Loucy (cell line): ENCODE data around the gene SLC39A13.

ENCODE experiments used
- H2AFZ ChIP-seq: fragments of 200-600 bp; sonication (generic); 2 replicates; pipeline ENCODE4 v1.6.0; 2016; ENCODE audit warnings: antibody characterized with exemption, mild to moderate bottlenecking, low read length, moderate library complexity
- H3F3A ChIP-seq: fragments of 200-600 bp; 2 replicates; pipeline ENCODE4 v1.6.0; 2016; ENCODE audit warnings: antibody characterized with exemption, low read depth, mild to moderate bottlenecking
- H3K27me3 ChIP-seq: fragments of 200-600 bp; sonication (generic); 2 replicates; pipeline ENCODE4 v1.6.1; 2014; ENCODE audit warnings: low read length, mild to moderate bottlenecking; ENCODE audit not compliant: insufficient read depth, poor library complexity, severe bottlenecking
- H3K36me3 ChIP-seq: fragments of 200-600 bp; sonication (generic); 2 replicates; pipeline ENCODE4 v1.6.1; 2016; ENCODE audit warnings: low read length; ENCODE audit not compliant: insufficient read depth
- H3K4me1 ChIP-seq: fragments of 200-600 bp; sonication (generic); 2 replicates; pipeline ENCODE4 v1.5.1; 2014; ENCODE audit warnings: low read length, mild to moderate bottlenecking; ENCODE audit not compliant: insufficient read depth, poor library complexity, severe bottlenecking
- H3K4me2 ChIP-seq: fragments of 200-600 bp; sonication (generic); 2 replicates; pipeline ENCODE4 v1.6.0; 2014; ENCODE audit warnings: antibody characterized with exemption, low read length, low read depth, mild to moderate bottlenecking; ENCODE audit not compliant: poor library complexity, severe bottlenecking
- H3K4me3 ChIP-seq: fragments of 200-600 bp; sonication (generic); 2 replicates; pipeline ENCODE4 v1.5.1; 2014; ENCODE audit warnings: low read length, mild to moderate bottlenecking, mixed read lengths; ENCODE audit not compliant: poor library complexity, severe bottlenecking
- H3K79me2 ChIP-seq: fragments of 200-600 bp; sonication (generic); 2 replicates; pipeline ENCODE4 v1.6.1; 2014; ENCODE audit warnings: low read length; ENCODE audit not compliant: insufficient read depth
- H3K9ac ChIP-seq: fragments of 200-600 bp; sonication (generic); 2 replicates; pipeline ENCODE4 v1.6.0; 2014; ENCODE audit warnings: mild to moderate bottlenecking, low read depth, low read length, moderate library complexity; ENCODE audit not compliant: poor library complexity, severe bottlenecking
- H3K9me2 ChIP-seq: fragments of 200-600 bp; sonication (generic); replicated peaks from 2 replicates; pipeline ENCODE4 v1.6.1; 2016; ENCODE audit warnings: low read depth, low read length, mixed read lengths
- H3K9me3 ChIP-seq: fragments of 200-600 bp; sonication (generic); 2 replicates; pipeline ENCODE4 v1.6.1; 2014; ENCODE audit warnings: mild to moderate bottlenecking, antibody characterized with exemption, low read length, low read depth; ENCODE audit not compliant: insufficient read depth
- H4K20me1 ChIP-seq: fragments of 200-600 bp; sonication (generic); 2 replicates; pipeline ENCODE4 v1.6.0; 2014; ENCODE audit warnings: antibody characterized with exemption, low read length, mild to moderate bottlenecking; ENCODE audit not compliant: insufficient read depth, poor library complexity, severe bottlenecking
- EZH2phosphoT487 ChIP-seq: fragments of 200-600 bp; IDR thresholded peaks from 2 replicates; pipeline ENCODE4 v1.6.1; 2018; ENCODE audit warnings: antibody characterized with exemption, mild to moderate bottlenecking, moderate library complexity, borderline replicate concordance
- TF ChIP-seq, protein P1 (sequence below): fragments of 200-600 bp; sonication (generic); conservative IDR thresholded peaks from 2 replicates; pipeline ENCODE4 v1.5.1; 2014; ENCODE audit warnings: mild to moderate bottlenecking, antibody characterized with exemption, low read length

The SLC39A13 gene

DNA sequence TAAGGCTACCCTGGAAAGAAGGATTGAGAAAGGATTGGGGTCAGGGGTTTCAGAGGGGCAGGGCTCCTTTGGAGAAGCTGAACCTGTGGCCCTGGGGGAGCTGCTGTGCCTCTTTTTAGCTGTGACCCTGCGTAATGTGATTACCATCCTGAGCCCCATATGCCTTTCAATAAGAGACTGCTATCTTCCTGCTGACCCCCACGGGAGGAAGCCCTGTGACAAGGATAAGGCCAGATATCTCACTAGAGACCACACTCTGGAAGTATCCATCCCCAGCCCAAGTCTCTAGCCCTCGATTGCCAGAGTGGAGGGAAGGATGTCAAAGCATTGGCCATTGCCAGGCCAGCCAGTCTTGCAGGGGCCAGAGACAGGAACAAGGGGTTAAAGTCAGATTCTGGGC, 4.8 kb upstream of the SLC39A13 start:
- Histone ChIP-seq H3K79me2 (peaks cover 6% of the 10 kb centered on the region; the same call in 1 of the 2 replicates), H3K36me3 (no peaks in the 10 kb centered on the region), H2AFZ (peak overlapping the region; percentile 19; the same call in 1 of the 2 replicates), H3K4me2 (no peak overlapping the region), H3K9ac (peak overlapping the region; percentile 34), H3K9me3 (no peaks in the 10 kb centered on the region), H3K27me3 (no peaks in the 10 kb centered on the region), H3K4me3 (no peak overlapping the region), H3K9me2 (no peaks in the 10 kb centered on the region), H4K20me1 (no peaks in the 10 kb centered on the region), H3F3A (peaks cover 5% of the 10 kb centered on the region), H3K4me1 (peaks cover 56% of the 10 kb centered on the region)
- TF ChIP-seq, protein P1, sequence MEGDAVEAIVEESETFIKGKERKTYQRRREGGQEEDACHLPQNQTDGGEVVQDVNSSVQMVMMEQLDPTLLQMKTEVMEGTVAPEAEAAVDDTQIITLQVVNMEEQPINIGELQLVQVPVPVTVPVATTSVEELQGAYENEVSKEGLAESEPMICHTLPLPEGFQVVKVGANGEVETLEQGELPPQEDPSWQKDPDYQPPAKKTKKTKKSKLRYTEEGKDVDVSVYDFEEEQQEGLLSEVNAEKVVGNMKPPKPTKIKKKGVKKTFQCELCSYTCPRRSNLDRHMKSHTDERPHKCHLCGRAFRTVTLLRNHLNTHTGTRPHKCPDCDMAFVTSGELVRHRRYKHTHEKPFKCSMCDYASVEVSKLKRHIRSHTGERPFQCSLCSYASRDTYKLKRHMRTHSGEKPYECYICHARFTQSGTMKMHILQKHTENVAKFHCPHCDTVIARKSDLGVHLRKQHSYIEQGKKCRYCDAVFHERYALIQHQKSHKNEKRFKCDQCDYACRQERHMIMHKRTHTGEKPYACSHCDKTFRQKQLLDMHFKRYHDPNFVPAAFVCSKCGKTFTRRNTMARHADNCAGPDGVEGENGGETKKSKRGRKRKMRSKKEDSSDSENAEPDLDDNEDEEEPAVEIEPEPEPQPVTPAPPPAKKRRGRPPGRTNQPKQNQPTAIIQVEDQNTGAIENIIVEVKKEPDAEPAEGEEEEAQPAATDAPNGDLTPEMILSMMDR, result no peak
- TF ChIP-seq EZH2phosphoT487, result no peak

DNA sequence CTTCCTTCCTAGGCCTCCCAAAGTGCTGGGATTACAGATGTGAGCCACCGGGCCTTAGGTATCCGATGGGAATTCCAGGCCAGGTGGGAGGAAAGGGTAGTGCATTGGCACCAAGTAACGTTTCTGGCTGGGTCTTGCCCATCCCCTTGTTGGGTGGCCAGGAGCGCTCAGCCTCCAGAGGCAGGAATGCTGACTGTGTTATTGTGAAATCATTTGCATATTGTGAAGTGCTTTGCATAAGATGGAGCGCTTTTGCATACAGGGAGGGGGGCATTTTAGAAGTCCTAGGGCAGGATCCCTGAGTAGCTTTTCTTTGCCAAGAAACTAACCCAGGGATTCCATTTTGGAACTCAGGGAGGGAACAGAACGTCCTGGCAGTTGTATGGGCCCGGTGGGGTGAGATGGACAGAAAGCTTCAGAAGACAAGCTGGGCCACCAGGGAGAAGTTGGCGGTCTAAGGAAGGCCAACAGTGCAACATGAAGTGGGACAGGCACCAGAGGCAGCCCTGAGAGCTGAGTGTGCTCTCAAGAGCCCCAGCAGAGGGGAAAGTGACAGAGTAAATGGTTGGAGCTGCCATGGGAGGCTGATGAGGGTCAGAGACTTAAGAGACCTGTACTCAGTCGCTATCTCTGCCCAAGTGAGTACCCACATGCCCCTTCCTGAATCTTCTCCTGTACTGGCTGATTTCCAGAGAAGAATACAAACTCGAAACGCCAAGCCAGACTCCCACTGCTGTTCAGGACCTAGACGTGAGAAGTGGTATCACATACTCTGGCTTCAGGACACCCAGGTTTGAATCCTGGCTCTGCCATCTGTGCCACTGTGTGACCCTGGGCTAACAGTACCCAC, 1.3 kb upstream of the SLC39A13 start:
- no peaks in the 10 kb centered on the region for H3K9me3 ChIP-seq
- no peaks in the 10 kb centered on the region for H3F3A ChIP-seq
- no peaks in the 10 kb centered on the region for H3K9me2 ChIP-seq
- TF ChIP-seq, protein P1, result no peak
- TF ChIP-seq EZH2phosphoT487, result no peak
- H3K4me1 ChIP-seq, result peaks cover 33% of the 10 kb centered on the region
- no peaks in the 10 kb centered on the region for H3K27me3 ChIP-seq
- peak overlapping the region; percentile 94 for H3K4me2 ChIP-seq
- H3K36me3 ChIP-seq, result no peaks in the 10 kb centered on the region
- peak overlapping the region; percentile 84 for H3K9ac ChIP-seq
- peak overlapping the region; percentile 2; the same call in 1 of the 2 replicates for H2AFZ ChIP-seq
- peak overlapping the region; percentile 73 for H3K4me3 ChIP-seq
- peaks cover 14% of the 10 kb centered on the region; the same call in 1 of the 2 replicates for H3K79me2 ChIP-seq
- H4K20me1 ChIP-seq, result no peaks in the 10 kb centered on the region

DNA sequence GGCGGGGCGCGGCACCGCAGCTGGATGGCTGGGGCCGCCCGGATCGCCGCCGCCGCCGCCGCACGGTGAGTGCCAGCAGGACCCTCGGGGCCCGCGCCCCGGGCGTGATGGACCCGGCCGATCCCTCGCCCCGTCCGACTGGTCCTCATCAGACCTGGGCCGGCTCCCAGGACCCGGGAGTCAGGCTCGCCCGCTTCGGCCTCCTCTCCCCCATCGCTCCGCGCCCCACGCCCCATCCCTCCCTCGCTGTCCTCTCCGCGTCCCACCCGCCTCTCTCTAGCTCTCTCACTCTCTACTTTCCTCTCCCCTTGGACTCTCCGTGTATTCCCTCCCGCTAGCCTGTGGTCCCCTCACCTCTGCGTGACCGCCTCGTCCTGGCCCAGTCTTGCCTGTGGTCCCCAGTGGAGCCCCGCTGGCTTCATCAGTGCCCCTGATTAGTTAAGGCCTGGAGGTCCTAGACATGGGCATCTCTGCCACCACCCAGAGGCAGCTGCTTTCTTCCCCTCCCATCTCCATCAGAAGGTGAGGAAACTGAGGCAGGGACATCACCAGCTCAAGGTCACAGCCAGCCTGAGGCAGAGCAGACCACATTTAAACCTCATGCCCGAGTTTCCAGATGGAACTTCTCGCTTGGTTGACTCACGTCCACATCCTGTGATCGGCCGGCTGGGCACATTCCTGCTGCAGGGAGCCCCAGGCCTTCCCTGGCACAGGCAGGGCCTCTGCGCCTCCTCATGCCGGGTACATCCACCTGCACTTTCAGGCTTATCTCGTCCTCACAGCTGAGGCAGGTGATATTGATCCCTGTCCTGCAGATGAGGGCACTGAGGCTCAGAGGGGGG, 429 bp downstream of the SLC39A13 start:
- peaks cover 21% of the 10 kb centered on the region for H3K4me1 ChIP-seq
- no peaks in the 10 kb centered on the region for H3K9me3 ChIP-seq
- no peaks in the 10 kb centered on the region for H3K27me3 ChIP-seq
- H3K36me3 ChIP-seq, result no peaks in the 10 kb centered on the region
- peak overlapping the region; percentile 93 for H3K4me2 ChIP-seq
- no peaks in the 10 kb centered on the region for H4K20me1 ChIP-seq
- peak overlapping the region; percentile 72 for H2AFZ ChIP-seq
- H3K79me2 ChIP-seq, result peaks cover 14% of the 10 kb centered on the region; the same call in 1 of the 2 replicates
- no peaks in the 10 kb centered on the region for H3K9me2 ChIP-seq
- TF ChIP-seq EZH2phosphoT487, result no peak
- TF ChIP-seq, protein P1, result no peak
- H3F3A ChIP-seq, result no peaks in the 10 kb centered on the region
- H3K9ac ChIP-seq, result peak overlapping the region; percentile 79
- peak overlapping the region; percentile 81 for H3K4me3 ChIP-seq
